GM10847 (cell line): Measurements from ENCODE around the gene ADGRF1.

Experiments
- POLR2A ChIP-seq: IDR thresholded peaks from 2 replicates; pipeline ENCODE4 v1.6.1; 2011; ENCODE audit not compliant: insufficient read length; ENCODE audit errors: extremely low read depth

The ADGRF1 gene

DNA sequence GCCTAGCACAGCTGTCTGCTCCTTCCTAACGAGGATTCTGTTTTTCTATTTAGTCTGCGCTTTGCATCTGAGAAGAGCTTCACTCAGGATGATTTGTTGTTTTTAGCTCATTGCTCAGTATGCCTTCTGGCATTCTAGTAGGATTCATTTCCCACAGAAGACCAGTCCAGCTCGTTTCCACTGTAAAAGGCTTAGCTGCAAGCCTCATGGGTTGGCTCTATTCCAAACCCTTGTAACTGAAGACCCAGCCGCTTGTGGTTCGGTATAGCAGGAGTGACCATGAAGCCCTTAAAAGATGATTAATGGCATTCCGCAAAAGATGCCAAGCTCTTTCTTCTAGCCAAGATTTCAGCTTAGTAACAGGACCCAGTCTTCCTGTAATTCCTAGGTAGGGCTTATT is 7.2 kb downstream of the ADGRF1 start:
- TF ChIP-seq POLR2A: no peak

DNA sequence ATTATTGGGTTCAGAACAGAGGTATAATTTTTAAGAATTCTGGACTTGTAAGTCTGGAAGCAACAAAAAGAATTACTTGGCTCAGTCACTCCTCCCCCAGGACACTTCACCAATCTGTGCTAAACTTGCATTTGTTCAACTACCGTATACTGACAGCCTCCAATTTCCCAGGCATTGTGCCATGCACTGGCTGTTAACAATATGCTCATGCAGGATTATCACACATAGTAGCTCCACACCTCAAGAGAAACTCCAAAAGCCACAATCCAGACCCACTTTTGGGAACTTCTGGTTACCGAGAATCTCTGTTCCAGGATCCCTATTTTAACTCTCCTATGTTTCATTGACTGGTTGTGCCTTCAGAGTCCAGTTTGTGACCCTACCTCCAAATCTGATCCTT is 7.7 kb downstream of the ADGRF1 start:
- no peak for TF ChIP-seq POLR2A

DNA sequence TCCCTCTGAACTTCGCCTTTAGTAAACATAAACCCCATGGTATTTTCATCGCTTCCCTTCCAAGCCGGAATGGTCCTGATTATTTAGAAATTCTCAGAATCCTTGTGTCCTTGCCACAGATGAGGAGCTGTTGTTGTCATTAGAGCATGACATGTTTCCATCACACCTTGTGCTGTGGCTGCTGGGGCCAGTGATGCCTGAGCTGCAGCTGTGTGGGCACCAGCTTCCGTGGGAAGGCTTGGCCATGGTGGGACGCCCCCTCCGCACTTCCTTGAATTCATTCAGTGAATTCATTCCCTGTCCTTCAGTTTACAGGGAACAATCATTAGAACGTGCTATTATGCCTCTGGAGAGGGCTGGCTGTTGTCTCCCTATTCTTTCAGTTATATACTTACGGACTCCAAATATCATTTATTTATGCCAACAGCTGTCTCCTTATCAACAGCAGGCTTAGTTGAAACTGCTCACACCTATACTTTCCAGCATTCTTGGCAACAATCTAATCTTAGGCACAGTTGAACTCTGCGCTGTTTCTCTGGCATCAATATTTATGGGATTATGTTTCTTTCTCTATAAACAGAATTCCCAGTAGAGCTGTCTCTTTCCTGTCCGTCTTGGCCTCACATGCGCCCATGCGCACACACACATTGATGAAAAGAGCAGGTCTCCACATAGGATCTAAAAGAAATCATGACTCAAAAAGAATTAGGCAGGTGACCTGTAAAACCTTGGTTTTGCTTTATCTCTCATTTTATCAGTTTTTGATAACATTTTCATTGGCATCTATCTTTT is 9.0 kb downstream of the ADGRF1 start:
- TF ChIP-seq POLR2A: no peak

DNA sequence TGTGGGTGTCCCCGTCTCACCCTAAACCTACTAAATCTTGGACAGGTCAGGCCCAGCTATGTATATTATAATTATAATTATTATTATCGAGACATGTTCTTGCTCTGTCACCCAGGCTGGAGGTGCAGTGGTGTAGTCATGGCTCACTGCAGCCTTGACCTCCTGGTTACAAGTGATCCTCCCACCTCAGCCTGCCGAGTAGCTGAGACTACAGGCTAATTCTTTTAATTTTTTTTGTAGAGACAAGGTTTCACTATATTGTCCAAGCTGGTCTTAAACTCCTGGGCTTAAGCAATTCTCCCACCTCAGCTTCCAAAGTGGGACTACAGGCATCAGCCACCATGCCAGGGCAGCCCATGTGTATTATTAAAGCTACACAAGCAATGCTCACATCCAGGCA is 10.5 kb downstream of the ADGRF1 start:
- TF ChIP-seq POLR2A: no peak

DNA sequence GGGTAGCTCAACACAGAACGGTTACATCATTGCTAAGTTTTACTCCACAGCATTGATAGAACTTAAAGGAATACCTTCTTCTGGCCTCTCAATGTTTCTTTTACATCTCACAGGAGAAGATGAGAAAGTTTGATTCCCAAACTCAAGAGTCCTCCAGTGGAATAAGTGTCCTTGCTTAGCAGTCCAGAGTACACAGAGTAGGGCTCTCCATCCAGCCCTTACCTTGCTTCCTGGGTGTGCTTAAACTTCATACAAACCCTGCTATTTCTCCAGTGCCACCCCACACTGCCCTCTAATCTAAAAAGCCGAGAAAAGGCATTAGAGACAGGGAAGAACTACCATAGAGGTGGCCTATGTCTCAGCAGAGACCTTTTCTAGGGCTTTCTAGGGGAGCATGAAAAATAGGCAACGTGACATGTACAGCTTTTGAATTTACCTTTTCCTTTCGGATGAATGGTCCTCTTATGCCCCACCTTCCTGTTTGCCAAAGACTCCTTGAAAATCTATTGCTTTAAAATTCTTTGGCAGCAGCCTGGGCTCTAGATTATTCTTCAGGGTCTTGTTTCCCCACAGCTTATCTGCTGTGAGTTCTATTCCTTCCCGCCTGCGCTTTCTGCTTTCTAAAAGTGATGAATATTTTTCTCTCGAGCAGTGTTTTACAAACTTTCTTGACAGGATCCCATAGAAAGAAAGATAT is 12.1 kb downstream of the ADGRF1 start:
- no peak for TF ChIP-seq POLR2A

DNA sequence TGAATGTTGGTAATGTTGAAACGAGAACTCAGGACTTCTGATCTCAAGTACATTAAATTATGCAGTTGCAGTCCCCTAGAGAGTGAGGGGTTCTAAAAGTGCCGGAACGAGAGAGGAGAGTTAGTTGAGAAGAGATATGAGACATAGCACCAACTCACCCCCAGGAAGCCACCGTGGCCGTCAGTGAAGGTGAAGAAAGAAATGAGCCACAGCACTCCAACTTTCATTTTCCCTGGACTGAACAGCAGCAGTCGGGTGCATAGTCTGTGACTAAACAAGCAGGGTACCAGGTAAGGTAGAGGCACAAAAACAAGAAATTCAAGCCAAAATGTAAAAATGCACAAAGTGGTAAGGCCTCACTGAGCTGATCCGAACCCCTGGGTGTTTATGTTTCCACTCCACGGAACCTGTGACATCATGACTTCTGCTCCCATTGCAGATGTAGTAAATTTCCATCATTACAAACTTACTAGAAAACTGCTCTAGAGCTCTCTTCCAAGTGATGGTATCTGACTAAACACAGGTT is 13.2 kb downstream of the ADGRF1 start:
- TF ChIP-seq POLR2A: no peak

DNA sequence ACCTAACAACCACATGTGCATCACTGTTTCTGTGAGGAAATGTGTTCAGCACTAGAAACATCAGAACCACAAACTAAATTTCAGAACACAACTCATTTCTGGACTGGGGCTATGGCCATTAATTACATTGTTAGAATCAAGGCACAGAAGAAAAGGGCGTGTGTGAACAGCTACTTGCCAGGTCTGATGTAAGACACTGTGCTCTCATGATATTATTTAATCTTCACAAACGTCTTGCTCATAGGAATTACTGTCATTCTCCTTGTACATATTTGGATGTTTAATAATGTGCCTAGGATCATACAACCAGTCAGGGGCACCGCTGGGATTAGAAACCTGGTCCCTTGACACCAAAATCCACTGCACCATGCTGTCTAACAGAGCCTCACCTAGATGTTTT is 14.8 kb downstream of the ADGRF1 start:
- TF ChIP-seq POLR2A: no peak

DNA sequence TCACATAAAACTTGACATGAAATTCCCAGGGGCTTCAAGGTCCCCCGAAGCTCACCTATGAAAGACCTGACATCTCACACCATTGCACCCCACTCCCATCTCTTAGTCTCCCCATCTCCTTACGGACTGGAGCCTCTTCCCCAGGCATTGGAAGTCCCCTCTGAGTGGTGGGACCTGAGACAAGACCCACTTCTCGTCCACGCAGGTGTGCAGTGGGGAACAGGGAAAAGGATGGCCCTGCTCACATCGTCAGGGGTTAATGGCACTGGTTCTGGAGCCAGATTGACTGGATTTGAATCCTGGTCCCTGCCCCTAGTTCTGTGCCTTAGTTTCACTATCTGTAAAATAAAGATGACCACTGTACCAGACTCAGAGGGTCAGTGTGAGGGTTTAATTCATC is 15.5 kb downstream of the ADGRF1 start:
- no peak for TF ChIP-seq POLR2A

DNA sequence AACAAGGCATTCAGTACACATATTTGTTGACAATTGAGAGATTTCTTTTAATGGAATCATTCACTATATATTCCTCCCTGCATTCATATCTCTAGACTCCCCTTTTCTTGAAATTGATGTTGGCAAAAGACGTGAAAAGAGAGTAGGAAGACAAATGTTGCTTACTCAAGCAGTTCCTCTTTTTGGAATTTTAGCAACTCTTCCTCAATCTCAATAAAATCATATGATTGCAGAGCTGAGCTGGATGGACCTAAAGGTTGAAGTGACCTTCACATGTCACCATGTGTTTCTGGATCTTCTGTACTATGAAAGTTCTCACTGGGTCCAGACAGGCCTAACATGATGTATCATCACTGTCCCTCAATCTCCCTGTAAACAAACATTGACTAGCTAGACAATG is 18.6 kb downstream of the ADGRF1 start:
- no peak for TF ChIP-seq POLR2A

DNA sequence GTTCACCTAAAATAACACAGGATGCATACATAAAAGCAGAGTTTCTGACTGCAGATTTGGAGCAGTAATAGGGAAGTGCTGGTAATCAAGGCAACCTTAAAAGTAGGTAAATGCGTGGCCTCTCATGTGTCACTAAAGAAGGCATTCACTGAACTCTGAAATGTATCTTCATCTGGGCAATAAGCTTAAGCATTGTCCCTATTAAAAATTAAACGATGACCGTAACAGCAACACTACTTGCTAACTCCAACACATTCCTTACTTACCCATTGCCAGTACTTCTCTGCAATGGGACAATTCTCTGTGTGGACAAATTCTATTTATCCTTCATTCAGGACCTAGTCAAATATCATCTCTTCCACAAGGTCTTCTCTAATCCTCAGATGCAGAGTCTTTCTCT is 19.9 kb downstream of the ADGRF1 start:
- TF ChIP-seq POLR2A: no peak

DNA sequence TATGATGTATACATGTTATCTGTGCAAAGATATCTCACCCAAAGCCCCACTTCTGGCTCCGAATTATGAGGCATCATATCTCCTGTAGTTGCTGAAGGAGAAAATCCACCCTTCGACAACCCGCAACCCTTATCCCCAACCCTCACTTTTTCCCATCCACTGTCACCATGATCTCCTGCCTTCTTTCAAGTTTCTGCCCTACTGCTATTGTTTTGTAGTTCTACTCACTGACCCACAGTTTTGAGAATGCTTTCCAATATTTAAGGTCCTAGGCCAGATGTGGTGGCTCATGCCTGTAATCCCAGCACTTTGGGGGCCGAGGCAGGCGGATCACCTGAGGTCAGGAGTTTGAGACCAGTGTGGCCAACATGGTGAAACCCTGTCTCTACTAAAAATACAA is 22.2 kb downstream of the ADGRF1 start:
- no peak for TF ChIP-seq POLR2A

DNA sequence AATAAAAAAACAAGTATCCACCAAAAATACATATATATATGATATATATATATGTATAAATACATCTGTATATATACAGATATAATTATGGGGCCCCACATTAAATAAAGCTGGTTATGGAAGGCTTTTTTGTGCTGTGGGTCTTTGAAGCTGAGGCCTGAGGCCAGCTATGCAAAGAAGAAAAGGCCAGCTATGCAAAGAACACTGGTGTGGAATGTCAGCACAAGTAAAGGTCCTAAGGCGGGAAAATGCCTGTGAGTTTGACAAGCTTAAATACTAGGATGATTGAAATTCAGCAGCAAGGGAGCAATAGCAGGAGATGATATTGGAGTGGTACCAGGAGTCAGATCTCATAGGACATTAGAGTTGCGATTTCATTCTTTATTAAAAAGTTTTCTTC is 25.2 kb downstream of the ADGRF1 start:
- TF ChIP-seq POLR2A: no peak

DNA sequence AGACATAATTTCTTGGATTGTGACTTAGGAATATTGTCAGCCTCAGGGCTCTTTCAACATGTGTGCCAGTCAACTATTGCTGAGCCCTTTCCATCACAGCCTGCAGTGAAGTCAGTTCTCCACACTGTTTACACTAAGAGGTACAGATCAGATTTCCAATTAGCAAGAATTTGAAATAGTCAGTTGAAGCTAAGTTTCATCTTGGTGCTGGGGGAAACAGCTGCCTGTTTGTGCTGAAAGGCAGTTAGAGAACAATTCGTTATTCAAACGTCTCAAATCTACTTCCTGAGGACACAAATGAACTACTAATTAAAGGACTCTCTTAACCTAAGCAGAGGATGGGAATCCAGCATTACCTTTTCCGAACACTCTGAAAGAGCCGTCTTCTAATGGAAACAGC is 25.9 kb downstream of the ADGRF1 start:
- TF ChIP-seq POLR2A: no peak

DNA sequence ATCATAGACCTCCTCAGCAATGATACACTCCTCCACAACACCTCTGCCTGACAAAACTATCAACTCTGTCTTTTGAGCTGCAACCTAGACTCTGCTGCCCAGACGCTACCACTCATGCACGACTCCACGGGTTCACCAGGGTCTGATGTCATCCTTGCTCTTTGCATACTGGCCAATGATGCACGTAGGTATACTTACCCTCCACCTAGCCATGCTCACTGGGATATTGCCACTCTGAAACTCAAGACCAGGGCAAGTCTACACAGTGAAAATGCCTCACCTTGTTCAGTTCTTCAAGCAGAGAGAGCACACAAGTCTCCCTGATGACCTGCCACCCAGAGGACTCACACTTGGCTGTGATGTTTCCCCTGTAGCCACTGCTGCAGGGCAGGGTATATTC is 27.7 kb downstream of the ADGRF1 start:
- TF ChIP-seq POLR2A: no peak

DNA sequence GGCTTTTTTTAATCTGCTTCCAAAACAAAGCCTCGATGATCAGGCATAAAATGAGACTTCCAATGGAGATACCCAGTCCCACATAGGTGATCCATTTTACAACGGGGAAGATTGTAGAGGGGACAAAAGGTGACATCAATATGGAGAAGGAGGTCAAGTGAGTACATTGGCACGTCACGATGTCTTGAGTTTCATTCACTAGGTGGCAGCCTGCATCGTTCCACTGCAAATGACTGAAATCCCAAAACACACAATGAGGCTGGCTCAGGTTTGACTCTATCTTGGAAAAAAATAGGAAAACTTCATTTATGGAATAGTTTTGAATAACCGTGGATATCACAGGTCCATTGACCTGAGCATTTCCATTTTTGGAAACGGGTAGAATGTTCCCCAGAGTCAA is 32.5 kb downstream of the ADGRF1 start:
- no peak for TF ChIP-seq POLR2A

DNA sequence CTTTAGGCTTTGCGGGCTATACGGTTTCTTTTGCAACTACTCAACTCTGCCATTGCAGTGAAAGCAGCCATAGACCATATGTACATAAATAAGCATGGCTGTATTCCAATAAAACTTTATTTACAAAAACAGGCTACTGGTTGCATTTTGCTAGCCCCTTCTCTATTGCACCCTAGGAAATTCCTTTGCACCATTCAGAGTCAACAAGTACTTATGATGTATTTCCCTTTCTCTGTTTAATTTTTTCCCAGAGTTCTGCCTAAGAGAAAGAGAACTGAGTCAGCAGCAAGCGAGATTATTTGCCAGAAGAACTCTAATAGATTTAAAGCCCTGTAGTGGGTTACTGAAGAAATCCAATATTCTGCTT is 33.8 kb downstream of the ADGRF1 start:
- TF ChIP-seq POLR2A: no peak
